DMS79 treated with DMSO at 0.1 percent for 48 hours (cell line): Measurements from ENCODE around the gene IL18R1.

ENCODE experiments used
- DNase-seq: peaks from one replicate; lab custom pipeline; 2025; lab: John Stamatoyannopoulos, UW

IL18R1 gene

GRCh38 chr2:102387763-102388546 lies 32.4 kb downstream of the IL18R1 start:
- no peak for DNase-seq

GRCh38 chr2:102391565-102391964 lies 36.0 kb downstream of the IL18R1 start:
- no peak for DNase-seq

GRCh38 chr2:102392096-102392495 lies 36.5 kb downstream of the IL18R1 start:
- DNase-seq: no peak

GRCh38 chr2:102392942-102393341 lies 37.3 kb downstream of the IL18R1 start:
- no peak for DNase-seq

- DNase-seq: no peak
Measured at GRCh38 chr2:102396012-102396411, 40.4 kb downstream of the IL18R1 start.

- no peak for DNase-seq
Measured at GRCh38 chr2:102397209-102397608, 41.6 kb downstream of the IL18R1 start.

- DNase-seq: no peak
Measured at GRCh38 chr2:102399499-102400141, 44.0 kb downstream of the IL18R1 start.

GRCh38 chr2:102401456-102401855 lies 45.9 kb downstream of the IL18R1 start:
- no peak for DNase-seq

GRCh38 chr2:102401865-102402264 lies 46.3 kb downstream of the IL18R1 start:
- no peak for DNase-seq

GRCh38 chr2:102410952-102411351 lies 55.4 kb downstream of the IL18R1 start:
- DNase-seq: no peak

- DNase-seq: no peak
Measured at GRCh38 chr2:102412199-102412598, 56.6 kb downstream of the IL18R1 start.

- no peak for DNase-seq
Measured at GRCh38 chr2:102417946-102418345, 62.4 kb downstream of the IL18R1 start.

GRCh38 chr2:102418421-102418961 lies 62.9 kb downstream of the IL18R1 start:
- DNase-seq: no peak

GRCh38 chr2:102420290-102420689 lies 64.7 kb downstream of the IL18R1 start:
- no peak for DNase-seq

- no peak for DNase-seq
Measured at GRCh38 chr2:102421890-102422759, 66.5 kb downstream of the IL18R1 start.

GRCh38 chr2:102422910-102423309 lies 67.3 kb downstream of the IL18R1 start, which contains the start of gene IL18RAP:
Gene IL18RAP (plus strand): TSS chr2:102423160. CDS start chr2:102423278, 118 bp downstream.
- no peak for DNase-seq

GRCh38 chr2:102423368-102423767 lies 67.8 kb downstream of the IL18R1 start:
- DNase-seq: no peak

- DNase-seq: no peak
Measured at GRCh38 chr2:102424754-102425153, 69.2 kb downstream of the IL18R1 start.

- no peak for DNase-seq
Measured at GRCh38 chr2:102425441-102426132, 70.0 kb downstream of the IL18R1 start.

GRCh38 chr2:102427249-102427648 lies 71.7 kb downstream of the IL18R1 start:
- DNase-seq: no peak

GRCh38 chr2:102428573-102428972 lies 73.0 kb downstream of the IL18R1 start:
- DNase-seq: no peak

GRCh38 chr2:102432386-102432785 lies 76.8 kb downstream of the IL18R1 start:
- DNase-seq: no peak
